Measurements from ENCODE around the gene SMCR8. TPM values are rescaled to one million over a fixed set of nuclear protein-coding genes. Genes with fewer than 3 reads are reported as not detected.

Gene SMCR8
- total RNA-seq, 1 donor from 2014 or later: 20.2 TPM

DNA sequence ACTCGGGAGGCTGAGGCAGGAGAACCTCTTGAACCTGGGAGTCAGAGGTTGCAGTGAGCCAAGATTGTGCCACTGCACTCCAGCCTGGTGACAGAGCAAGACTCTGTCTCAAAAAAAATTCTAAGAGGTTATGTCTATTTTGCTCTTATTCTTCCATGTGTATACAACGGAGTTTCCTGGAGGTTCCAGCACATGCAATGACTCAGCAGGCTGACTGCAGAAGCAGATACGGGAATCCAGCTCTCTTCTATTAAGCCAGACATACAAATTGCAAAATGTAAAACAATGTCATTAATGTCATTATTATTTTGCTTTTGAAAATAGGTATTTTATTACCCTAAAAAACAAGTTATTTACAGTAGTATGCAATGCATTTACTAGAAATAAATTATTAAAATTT is 36.2 kb upstream of the SMCR8 start:
- H3K27ac Mint-ChIP-seq (ENCODE audit: unreplicated experiment): no peak overlapping the region
- H3K36me3 Mint-ChIP-seq (ENCODE audit: low read depth): no peaks in the 10 kb centered on the region
- TF ChIP-seq, protein P1, sequence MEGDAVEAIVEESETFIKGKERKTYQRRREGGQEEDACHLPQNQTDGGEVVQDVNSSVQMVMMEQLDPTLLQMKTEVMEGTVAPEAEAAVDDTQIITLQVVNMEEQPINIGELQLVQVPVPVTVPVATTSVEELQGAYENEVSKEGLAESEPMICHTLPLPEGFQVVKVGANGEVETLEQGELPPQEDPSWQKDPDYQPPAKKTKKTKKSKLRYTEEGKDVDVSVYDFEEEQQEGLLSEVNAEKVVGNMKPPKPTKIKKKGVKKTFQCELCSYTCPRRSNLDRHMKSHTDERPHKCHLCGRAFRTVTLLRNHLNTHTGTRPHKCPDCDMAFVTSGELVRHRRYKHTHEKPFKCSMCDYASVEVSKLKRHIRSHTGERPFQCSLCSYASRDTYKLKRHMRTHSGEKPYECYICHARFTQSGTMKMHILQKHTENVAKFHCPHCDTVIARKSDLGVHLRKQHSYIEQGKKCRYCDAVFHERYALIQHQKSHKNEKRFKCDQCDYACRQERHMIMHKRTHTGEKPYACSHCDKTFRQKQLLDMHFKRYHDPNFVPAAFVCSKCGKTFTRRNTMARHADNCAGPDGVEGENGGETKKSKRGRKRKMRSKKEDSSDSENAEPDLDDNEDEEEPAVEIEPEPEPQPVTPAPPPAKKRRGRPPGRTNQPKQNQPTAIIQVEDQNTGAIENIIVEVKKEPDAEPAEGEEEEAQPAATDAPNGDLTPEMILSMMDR (conservative IDR thresholded peaks at IDR 0.05): no peak
- no peaks in the 10 kb centered on the region for H3K27me3 Mint-ChIP-seq (ENCODE audit: low read depth)
- no peak for DNase-seq (ENCODE audit: low read depth, low spot score)
- H3K4me3 Mint-ChIP-seq: no peak overlapping the region
- H3K4me1 Mint-ChIP-seq: no peaks in the 10 kb centered on the region
- no peaks in the 10 kb centered on the region for H3K9me3 Mint-ChIP-seq

DNA sequence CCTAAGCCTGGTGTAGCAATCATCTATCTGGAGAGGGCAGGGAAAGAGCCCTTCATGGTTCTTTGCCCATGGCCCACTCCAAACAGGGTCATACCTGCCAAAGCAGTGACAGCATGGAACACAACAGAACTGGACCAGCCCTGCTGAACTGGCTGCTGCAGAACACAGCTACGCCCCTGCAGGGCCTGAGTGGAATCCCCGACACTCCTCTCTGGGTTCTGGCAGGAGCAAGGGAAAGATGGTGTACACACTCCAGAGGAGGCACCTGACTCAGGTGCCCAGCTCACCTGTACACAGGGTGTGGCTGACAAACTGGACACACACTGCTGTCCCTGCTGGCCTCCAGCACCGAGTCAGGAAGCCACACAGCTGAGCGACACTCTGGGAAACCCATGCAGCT is 34.8 kb upstream of the SMCR8 start:
- H3K9me3 Mint-ChIP-seq: no peaks in the 10 kb centered on the region
- H3K36me3 Mint-ChIP-seq (ENCODE audit: low read depth): peaks cover 5% of the 10 kb centered on the region

DNA sequence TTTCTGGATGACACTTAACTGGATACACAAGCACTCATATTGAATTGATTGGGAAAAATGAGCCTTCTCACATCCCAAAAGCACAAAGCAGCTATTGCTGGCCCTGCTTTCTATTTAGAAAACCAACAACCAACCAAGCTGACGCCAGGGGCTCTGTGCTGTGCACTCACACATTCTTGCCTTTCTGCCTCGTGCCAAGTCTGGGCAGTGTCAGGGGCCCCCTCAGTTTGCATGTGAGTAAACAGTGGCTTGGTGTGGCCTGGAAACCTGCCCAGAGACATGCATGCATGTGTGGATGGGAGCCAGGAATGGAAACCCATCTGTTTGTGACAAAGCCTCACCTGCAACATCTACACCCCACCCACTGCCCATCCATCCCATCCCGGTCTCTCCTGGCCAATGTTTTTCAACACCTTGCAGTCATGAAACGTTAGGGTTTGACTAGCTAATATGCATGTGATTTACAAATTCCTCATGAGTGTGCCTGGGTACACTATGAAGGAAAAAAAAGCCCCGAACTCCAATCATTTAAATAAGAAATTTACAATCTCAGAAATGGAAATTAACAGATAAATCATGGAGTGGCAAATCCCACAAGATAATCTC is 34.2 kb upstream of the SMCR8 start:
- peaks cover 9% of the 10 kb centered on the region for H3K36me3 Mint-ChIP-seq (ENCODE audit: low read depth)
- H3K27me3 Mint-ChIP-seq (ENCODE audit: low read depth): no peaks in the 10 kb centered on the region
- no peaks in the 10 kb centered on the region for H3K9me3 Mint-ChIP-seq

More for the DNA sequence above, 34.8 kb upstream of the SMCR8 start:
- TF ChIP-seq, protein P1 (conservative IDR thresholded peaks at IDR 0.05): no peak
- no peaks in the 10 kb centered on the region for H3K4me1 Mint-ChIP-seq
- no peak for DNase-seq (ENCODE audit: low read depth, low spot score)
- H3K27ac Mint-ChIP-seq (ENCODE audit: unreplicated experiment): no peak overlapping the region
- H3K27me3 Mint-ChIP-seq (ENCODE audit: low read depth): no peaks in the 10 kb centered on the region
- H3K4me3 Mint-ChIP-seq: no peak overlapping the region

DNA sequence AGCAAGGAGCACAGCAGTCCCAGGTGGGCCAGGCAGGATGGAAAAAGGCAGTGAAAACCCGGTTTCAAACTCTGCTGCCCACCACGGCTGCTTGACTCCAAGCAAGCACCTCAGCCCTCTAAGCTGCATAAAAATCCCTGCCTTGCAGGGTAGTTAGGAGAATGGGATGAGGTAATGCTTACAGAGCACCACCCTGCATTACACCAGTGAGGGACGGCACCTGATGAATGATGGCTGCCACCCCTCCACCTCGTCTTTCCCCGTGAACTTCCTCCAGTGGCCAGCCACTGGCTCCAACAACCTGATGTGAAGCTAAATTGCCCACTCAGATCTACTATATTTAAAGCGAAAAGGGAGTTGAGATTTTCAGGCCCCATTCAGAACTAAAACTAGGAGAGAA is 33.3 kb upstream of the SMCR8 start:
- Mint-ChIP-seq H3K9me3 (no peaks in the 10 kb centered on the region), H3K27ac (ENCODE audit: unreplicated experiment) (no peak overlapping the region), H3K4me1 (no peaks in the 10 kb centered on the region), H3K36me3 (ENCODE audit: low read depth) (peaks cover 9% of the 10 kb centered on the region), H3K4me3 (no peak overlapping the region), H3K27me3 (ENCODE audit: low read depth) (no peaks in the 10 kb centered on the region)
- no peak for DNase-seq (ENCODE audit: low read depth, low spot score)
- TF ChIP-seq, protein P1 (conservative IDR thresholded peaks at IDR 0.05): no peak

More for the DNA sequence above, 34.2 kb upstream of the SMCR8 start:
- DNase-seq (ENCODE audit: low read depth, low spot score): no peak
- Mint-ChIP-seq H3K4me3 (no peak overlapping the region), H3K27ac (ENCODE audit: unreplicated experiment) (no peak overlapping the region), H3K4me1 (no peaks in the 10 kb centered on the region)
- TF ChIP-seq, protein P1 (conservative IDR thresholded peaks at IDR 0.05): no peak

DNA sequence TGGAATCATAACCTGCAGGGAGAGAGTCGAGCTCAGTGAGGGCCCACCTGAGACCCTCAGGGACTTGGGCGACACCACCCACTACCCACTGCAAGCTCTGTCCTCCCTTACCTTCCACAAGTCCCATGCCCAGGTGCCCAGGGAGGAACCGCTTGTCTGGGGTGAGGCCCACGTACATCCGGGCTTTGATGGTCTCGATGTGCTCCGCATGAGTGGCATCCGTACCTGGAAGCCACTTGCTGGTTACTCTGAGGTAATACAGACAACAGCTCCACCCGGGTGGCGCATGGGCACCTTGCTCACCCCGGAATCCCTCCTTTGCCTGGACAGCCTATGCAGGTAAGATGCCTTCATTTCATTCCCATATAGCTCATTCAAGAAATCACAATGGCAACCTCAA is 29.8 kb upstream of the SMCR8 start:
- TF ChIP-seq, protein P1 (conservative IDR thresholded peaks at IDR 0.05): no peak
- no peak for DNase-seq (ENCODE audit: low read depth, low spot score)
- no peaks in the 10 kb centered on the region for H3K4me1 Mint-ChIP-seq
- H3K27me3 Mint-ChIP-seq (ENCODE audit: low read depth): no peaks in the 10 kb centered on the region
- H3K36me3 Mint-ChIP-seq (ENCODE audit: low read depth): peaks cover 12% of the 10 kb centered on the region
- H3K27ac Mint-ChIP-seq (ENCODE audit: unreplicated experiment): no peak overlapping the region
- H3K4me3 Mint-ChIP-seq: no peak overlapping the region
- H3K9me3 Mint-ChIP-seq: no peaks in the 10 kb centered on the region
